MCF 10A (cell line): ENCODE results near the gene TMCO4. TPM values are rescaled to one million over a fixed set of nuclear protein-coding genes. Genes with fewer than 3 reads are reported as not detected.
A peak's percentile ranks its signal among the peaks of the same experiment; 100 is the strongest.

ENCODE experiments used
- BruUV-seq: library from RNA; stranded (reverse); fragments of 400-500 nt; replicated peaks from 2 replicates; lab custom pipeline; 2021; lab: Mats Ljungman, UMichigan
- CTCF ChIA-PET: fragments of 300-600 bp; sonication (Branson Sonifier 250); formaldehyde crosslinking; extraction: SDS; loops from one replicate; lab custom pipeline; 2021; ENCODE audit warnings: antibody characterized with exemption, inconsistent platforms; lab: Yijun Ruan, JAX
- POLR2A ChIA-PET: fragments of 300-600, 350-650 bp; sonication (Branson Sonifier 250); formaldehyde crosslinking; extraction: SDS; loops from one replicate; lab custom pipeline; 2020; ENCODE audit warnings: antibody characterized with exemption, inconsistent platforms; lab: Yijun Ruan, JAX
- DNase-seq: peaks from one replicate; pipeline ENCODE4 v3.0.0-alpha.2; 2018; ENCODE audit not compliant: unreplicated experiment
- H3K27ac Mint-ChIP-seq: one replicate; pipeline ENCODE4 v1.8.0; 2022; ENCODE audit warnings: mild to moderate bottlenecking, low read depth, mixed read lengths; ENCODE audit not compliant: unreplicated experiment
- H3K27me3 Mint-ChIP-seq: one replicate; pipeline ENCODE4 v1.8.0; 2022; ENCODE audit warnings: mixed read lengths; ENCODE audit not compliant: insufficient read depth, unreplicated experiment
- H3K36me3 Mint-ChIP-seq: one replicate; pipeline ENCODE4 v1.8.0; 2022; ENCODE audit warnings: mild to moderate bottlenecking, moderate library complexity, mixed read lengths; ENCODE audit not compliant: insufficient read depth, unreplicated experiment
- H3K4me1 Mint-ChIP-seq: one replicate; pipeline ENCODE4 v1.8.0; 2022; ENCODE audit warnings: mixed read lengths; ENCODE audit not compliant: insufficient read depth, unreplicated experiment
- H3K4me3 Mint-ChIP-seq: one replicate; pipeline ENCODE4 v1.8.0; 2022; ENCODE audit warnings: mild to moderate bottlenecking, moderate library complexity, mixed read lengths; ENCODE audit not compliant: unreplicated experiment
- H3K9me3 Mint-ChIP-seq: one replicate; pipeline ENCODE4 v1.8.0; 2022; ENCODE audit warnings: mixed read lengths; ENCODE audit not compliant: unreplicated experiment
- CTCF ChIP-seq: fragments of 200-600 bp; IDR thresholded peaks from one replicate; pipeline ENCODE4 v1.8.0; 2022; ENCODE audit warnings: antibody characterized with exemption, mild to moderate bottlenecking; ENCODE audit not compliant: unreplicated experiment
- intact Hi-C: fragments of 100-400 bp; cut with micrococcal nuclease; formaldehyde crosslinking; loops from 2 replicates; pipeline ENCODE4 v1.14.1; 2022
- total RNA-seq: library from RNA; stranded (reverse); gene quantifications from 2 replicates; pipeline ENCODE4 v1.2.3, GENCODE V29; 2022

TMCO4 gene
- total RNA-seq, 1 experiment from 2014 or later: 20.5 TPM

- no peak overlapping the region for H3K27ac Mint-ChIP-seq
- no peak for DNase-seq
- TF ChIP-seq CTCF: no peak
- peaks cover 28% of the 10 kb centered on the region for H3K4me1 Mint-ChIP-seq
- ChIA-PET POLR2A (no interaction called here), CTCF (interaction anchor here (0.6 to 1.7 kb wide), 3 partner anchors 93 to 312 kb away, joined by 3 to 8 read pairs (median 5); no protein-coding TSS in a partner anchor)
- H3K27me3 Mint-ChIP-seq: no peaks in the 10 kb centered on the region
- intact Hi-C loops: no loop called here
- peaks cover 40% of the 10 kb centered on the region for H3K36me3 Mint-ChIP-seq
- H3K4me3 Mint-ChIP-seq: no peak overlapping the region
- H3K9me3 Mint-ChIP-seq: no peaks in the 10 kb centered on the region
- BruUV-seq: no TSS peak
Observed at GRCh38 chr1:19656134-19656779, 143.5 kb downstream of the TMCO4 start.

- Mint-ChIP-seq H3K4me3 (no peak overlapping the region), H3K4me1 (peaks cover 31% of the 10 kb centered on the region), H3K27me3 (no peaks in the 10 kb centered on the region), H3K27ac (no peak overlapping the region), H3K9me3 (no peaks in the 10 kb centered on the region), H3K36me3 (peaks cover 40% of the 10 kb centered on the region)
- ChIA-PET POLR2A (no interaction called here), CTCF (interaction anchor here (0.6 kb wide), 1 partner anchor 92 kb away, joined by 3 read pairs; no protein-coding TSS in a partner anchor)
- intact Hi-C loops: no loop called here
- no TSS peak for BruUV-seq
- no peak for TF ChIP-seq CTCF
- no peak for DNase-seq
Observed at GRCh38 chr1:19655718-19656080, 144.0 kb downstream of the TMCO4 start.

- no peak for DNase-seq
- no TSS peak for BruUV-seq
- Mint-ChIP-seq H3K9me3 (no peaks in the 10 kb centered on the region), H3K27me3 (no peaks in the 10 kb centered on the region), H3K27ac (no peak overlapping the region), H3K4me3 (no peak overlapping the region), H3K4me1 (peaks cover 32% of the 10 kb centered on the region), H3K36me3 (peaks cover 42% of the 10 kb centered on the region)
- intact Hi-C loops: loop anchor here (5.0 kb wide), 1 partner anchor 73 kb away; no protein-coding TSS in a partner anchor
- POLR2A ChIA-PET: interaction anchor here (1.6 kb wide), 1 partner anchor 58 kb away, joined by 5 read pairs; a partner anchor contains a TSS
- no peak for TF ChIP-seq CTCF
- CTCF ChIA-PET: interaction anchor here (0.6 to 1.3 kb wide), 7 partner anchors 17 to 264 kb away, joined by 3 to 5 read pairs (median 3); no protein-coding TSS in a partner anchor
Observed at GRCh38 chr1:19654886-19655717, 144.6 kb downstream of the TMCO4 start.

- no peak for TF ChIP-seq CTCF
- Mint-ChIP-seq H3K4me1 (peaks cover 31% of the 10 kb centered on the region), H3K27ac (no peak overlapping the region), H3K27me3 (no peaks in the 10 kb centered on the region), H3K9me3 (no peaks in the 10 kb centered on the region), H3K36me3 (peaks cover 45% of the 10 kb centered on the region), H3K4me3 (no peak overlapping the region)
- POLR2A ChIA-PET: interaction anchor here (1.0 to 1.6 kb wide), 3 partner anchors 14 to 219 kb away, joined by 3 to 6 read pairs (median 5); a partner anchor contains a TSS
- intact Hi-C loops: loop anchor here (5.0 kb wide), 1 partner anchor 72 kb away; no protein-coding TSS in a partner anchor
- CTCF ChIA-PET: interaction anchor here (0.6 to 4.5 kb wide), 26 partner anchors 8 to 342 kb away, joined by 3 to 25 read pairs (median 4); no protein-coding TSS in a partner anchor
- peak; percentile 74 for DNase-seq
- BruUV-seq: no TSS peak
Observed at GRCh38 chr1:19654386-19654785, 145.3 kb downstream of the TMCO4 start.
